Neuronal stem cell (in vitro differentiated cells): ENCODE results near the gene SLC34A3.
A peak's percentile ranks its signal among the peaks of the same experiment; 100 is the strongest.

Experiments
- DNase-seq: peaks from one replicate; pipeline ENCODE4 v3.0.0-alpha.2; 2013; ENCODE audit warnings: low spot score
- H2AFZ ChIP-seq: one replicate; pipeline ENCODE4 v1.6.1; 2013; ENCODE audit warnings: mild to moderate bottlenecking, low read length, inconsistent platforms
- H2AK5ac ChIP-seq: 2 replicates; pipeline ENCODE4 v1.6.1; 2013; ENCODE audit warnings: low read depth, mild to moderate bottlenecking, inconsistent platforms, low read length, moderate library complexity, mixed read lengths
- H2BK120ac ChIP-seq: 2 replicates; pipeline ENCODE4 v1.6.1; 2013; ENCODE audit warnings: low read depth, mild to moderate bottlenecking, inconsistent platforms, low read length, moderate library complexity, mixed read lengths
- H2BK12ac ChIP-seq: one replicate; pipeline ENCODE4 v1.6.1; 2013; ENCODE audit warnings: low read length, inconsistent platforms
- H2BK15ac ChIP-seq: 2 replicates; pipeline ENCODE4 v1.6.1; 2013; ENCODE audit warnings: mild to moderate bottlenecking, low read length, inconsistent platforms, mixed read lengths
- H2BK5ac ChIP-seq: one replicate; pipeline ENCODE4 v1.6.1; 2013; ENCODE audit warnings: inconsistent platforms, mild to moderate bottlenecking, low read length, moderate library complexity
- H3K14ac ChIP-seq: one replicate; pipeline ENCODE4 v1.6.1; 2013; ENCODE audit warnings: low read length, inconsistent platforms
- H3K18ac ChIP-seq: 2 replicates; pipeline ENCODE4 v1.6.1; 2013; ENCODE audit warnings: low read length, inconsistent platforms
- H3K23ac ChIP-seq: 2 replicates; pipeline ENCODE4 v1.6.1; 2013; ENCODE audit warnings: low read depth, mild to moderate bottlenecking, mixed read lengths, low read length, inconsistent platforms; ENCODE audit not compliant: poor library complexity
- H3K27ac ChIP-seq: replicated peaks from 3 replicates; pipeline ENCODE4 v1.5.1; 2013; ENCODE audit warnings: low read length, inconsistent platforms
- H3K27me3 ChIP-seq, 3 experiments: 2 replicates each; pipeline ENCODE4 v1.6.1; 2013; ENCODE audit warnings: low read length in 3 of 3, mild to moderate bottlenecking in 2 of 3, inconsistent platforms in 1 of 3, low read depth in 1 of 3, mixed read lengths in 1 of 3, moderate library complexity in 1 of 3; ENCODE audit not compliant: control insufficient read depth in 3 of 3, insufficient read depth in 3 of 3
- H3K36me3 ChIP-seq, 2 donors: replicated peaks in 1 of 2; 2 replicates each; pipeline ENCODE4 v1.6.1; 2013; ENCODE audit warnings: low read length in 2 of 2; ENCODE audit not compliant: control insufficient read depth in 2 of 2, insufficient read depth in 2 of 2
- H3K4ac ChIP-seq: 2 replicates; pipeline ENCODE4 v1.6.1; 2013; ENCODE audit warnings: inconsistent platforms, mild to moderate bottlenecking, low read length, moderate library complexity
- H3K4me1 ChIP-seq, 2 donors: 1 replicate in 1 of 2; 2 replicates in 1 of 2; pipeline ENCODE4 v1.6.1; 2013; ENCODE audit warnings: low read length in 2 of 2, low read depth in 1 of 2; ENCODE audit not compliant: control insufficient read depth in 2 of 2, insufficient read depth in 1 of 2
- H3K4me2 ChIP-seq: one replicate; pipeline ENCODE4 v1.6.1; 2013; ENCODE audit warnings: mild to moderate bottlenecking, low read length, inconsistent platforms; ENCODE audit not compliant: insufficient read depth, poor library complexity, severe bottlenecking
- H3K4me3 ChIP-seq, 2 donors: 2 replicates each; pipeline ENCODE4 v1.5.1; 2013; ENCODE audit warnings: low read length in 2 of 2, mild to moderate bottlenecking in 2 of 2, inconsistent platforms in 1 of 2, moderate library complexity in 1 of 2
- H3K79me1 ChIP-seq: one replicate; pipeline ENCODE4 v1.6.1; 2013; ENCODE audit warnings: low read depth, mild to moderate bottlenecking, inconsistent platforms, low read length, moderate library complexity
- H3K9ac ChIP-seq: one replicate; pipeline ENCODE4 v1.6.1; 2013; ENCODE audit warnings: mild to moderate bottlenecking, low read depth, low read length, inconsistent platforms; ENCODE audit not compliant: poor library complexity
- H3K9me3 ChIP-seq, 2 donors: replicated peaks in 1 of 2; 2 replicates each; pipeline versions ENCODE3 to v1.6.1; 2013; ENCODE audit warnings: low read length in 2 of 2, mild to moderate bottlenecking in 2 of 2, inconsistent platforms in 1 of 2, low read depth in 1 of 2, mixed read lengths in 1 of 2, moderate library complexity in 1 of 2; ENCODE audit not compliant: control insufficient read depth in 2 of 2, insufficient read depth in 1 of 2
- H4K8ac ChIP-seq: one replicate; pipeline ENCODE4 v1.6.1; 2013; ENCODE audit warnings: low read depth, mild to moderate bottlenecking, inconsistent platforms, low read length, moderate library complexity
- H4K91ac ChIP-seq: one replicate; pipeline ENCODE4 v1.6.1; 2013; ENCODE audit warnings: low read length, low read depth, mild to moderate bottlenecking, inconsistent platforms; ENCODE audit not compliant: poor library complexity
- WGBS, 2 donors: extraction: QIAGEN DNeasy Blood & Tissue Kit; methylation state at CpG; one replicate each; pipeline ENCODE4 v1.1.7; 2013; ENCODE audit warnings: missing lambda C conversion rate in 2 of 2, mixed read lengths in 1 of 2; ENCODE audit not compliant: insufficient read length in 2 of 2, insufficient replicate concordance in 1 of 2; ENCODE audit errors: extremely low coverage in 2 of 2; 5-methylcytosine and 5-hydroxymethylcytosine counted together

The SLC34A3 gene

DNA sequence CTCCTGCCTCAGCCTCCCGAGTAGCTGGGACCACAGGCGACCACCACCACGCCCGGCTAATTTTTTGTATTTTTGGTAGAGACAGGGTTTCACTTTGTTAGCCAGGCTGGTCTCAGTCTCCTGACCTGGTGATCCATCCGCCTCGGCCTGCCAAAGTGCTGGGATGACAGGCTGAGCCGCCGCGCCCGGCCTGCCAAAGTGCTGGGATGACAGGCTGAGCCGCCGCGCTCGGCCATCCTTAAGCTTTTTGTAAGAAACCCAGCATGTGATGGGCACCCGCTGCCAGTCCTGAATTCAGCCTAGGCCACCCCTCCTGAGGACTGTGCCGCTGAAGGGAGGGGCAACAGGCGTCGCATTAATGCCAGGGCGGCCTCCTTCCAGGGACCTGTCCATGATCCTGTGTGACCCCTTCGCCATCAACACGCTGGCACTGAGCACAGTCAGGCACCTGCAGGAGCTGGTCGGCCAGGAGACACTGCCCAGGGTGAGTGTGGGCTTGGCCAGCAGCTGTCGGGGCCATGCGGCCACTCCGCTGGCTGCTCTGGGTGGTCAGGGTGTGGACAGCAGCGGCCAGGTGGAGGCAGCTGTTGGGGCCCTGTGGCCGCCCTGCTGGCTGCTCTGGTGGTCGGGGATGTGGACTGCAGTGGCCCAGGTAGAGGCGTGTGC, 34.9 kb downstream of the SLC34A3 start:
- Histone ChIP-seq H3K9me3 (no peaks in the 10 kb centered on the region), H3K27ac (no peak overlapping the region), H3K79me1 (peaks cover 5% of the 10 kb centered on the region), H3K4me3 (no peak overlapping the region), H2AFZ (no peak overlapping the region), H3K4ac (no peak overlapping the region), H3K14ac (no peak overlapping the region), H4K91ac (no peak overlapping the region), H3K27me3 (no peaks in the 10 kb centered on the region), H2BK15ac (no peak overlapping the region), H4K8ac (peak overlapping the region; percentile 43), H3K18ac (no peak overlapping the region), H2BK120ac (no peak overlapping the region), H2BK5ac (peak overlapping the region; percentile 66), H3K36me3 (peaks cover 35 to 78% of the 10 kb centered on the region in 2 donors), H3K4me1 (no peaks in the 10 kb centered on the region), H3K9ac (no peak overlapping the region), H3K4me2 (no peak overlapping the region), H2AK5ac (no peak overlapping the region), H3K23ac (peak overlapping the region; percentile 93), H2BK12ac (no peak overlapping the region)
- no peak for DNase-seq
- WGBS, 2 donors = no CpG with 5 or more reads among the region's 29 CpGs

DNA sequence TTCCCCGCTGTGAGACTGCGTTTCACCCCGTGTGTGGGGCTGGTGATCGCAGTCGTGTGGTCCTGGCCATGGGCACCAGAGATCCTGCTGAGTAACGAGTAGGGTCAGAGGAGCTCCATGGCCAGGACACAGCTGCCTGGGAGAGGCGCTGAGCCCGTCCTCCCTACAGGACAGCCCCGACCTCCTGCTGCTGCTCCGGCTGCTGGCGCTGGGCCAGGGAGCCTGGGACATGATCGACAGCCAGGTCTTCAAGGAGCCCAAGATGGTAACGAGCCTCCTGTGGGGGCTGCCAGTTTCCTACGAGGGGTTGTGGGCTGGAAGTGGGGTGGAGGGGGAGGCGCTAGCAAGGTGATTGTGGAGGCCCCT, 35.4 kb downstream of the SLC34A3 start:
- no CpG with 5 or more reads among the region's 15 CpGs for WGBS, 2 donors
- no peak for DNase-seq
- H2AK5ac ChIP-seq = no peak overlapping the region
- no peak overlapping the region for H3K4me3 ChIP-seq
- no peaks in the 10 kb centered on the region for H3K9me3 ChIP-seq
- H2BK15ac ChIP-seq = no peak overlapping the region
- H3K14ac ChIP-seq = no peak overlapping the region
- peak overlapping the region; percentile 66 for H2BK5ac ChIP-seq
- no peak overlapping the region for H3K18ac ChIP-seq
- H2BK12ac ChIP-seq = no peak overlapping the region
- peaks cover 35 to 84% of the 10 kb centered on the region in 2 donors for H3K36me3 ChIP-seq
- no peak overlapping the region for H3K4me2 ChIP-seq
- H3K27ac ChIP-seq = no peak overlapping the region
- no peak overlapping the region for H3K23ac ChIP-seq
- H3K9ac ChIP-seq = no peak overlapping the region
- no peak overlapping the region for H2BK120ac ChIP-seq
- H3K79me1 ChIP-seq = peaks cover 5% of the 10 kb centered on the region
- H3K27me3 ChIP-seq = no peaks in the 10 kb centered on the region
- no peak overlapping the region for H3K4ac ChIP-seq
- no peak overlapping the region for H2AFZ ChIP-seq
- peak overlapping the region; percentile 82 for H4K8ac ChIP-seq
- H4K91ac ChIP-seq = no peak overlapping the region
- H3K4me1 ChIP-seq = no peaks in the 10 kb centered on the region

DNA sequence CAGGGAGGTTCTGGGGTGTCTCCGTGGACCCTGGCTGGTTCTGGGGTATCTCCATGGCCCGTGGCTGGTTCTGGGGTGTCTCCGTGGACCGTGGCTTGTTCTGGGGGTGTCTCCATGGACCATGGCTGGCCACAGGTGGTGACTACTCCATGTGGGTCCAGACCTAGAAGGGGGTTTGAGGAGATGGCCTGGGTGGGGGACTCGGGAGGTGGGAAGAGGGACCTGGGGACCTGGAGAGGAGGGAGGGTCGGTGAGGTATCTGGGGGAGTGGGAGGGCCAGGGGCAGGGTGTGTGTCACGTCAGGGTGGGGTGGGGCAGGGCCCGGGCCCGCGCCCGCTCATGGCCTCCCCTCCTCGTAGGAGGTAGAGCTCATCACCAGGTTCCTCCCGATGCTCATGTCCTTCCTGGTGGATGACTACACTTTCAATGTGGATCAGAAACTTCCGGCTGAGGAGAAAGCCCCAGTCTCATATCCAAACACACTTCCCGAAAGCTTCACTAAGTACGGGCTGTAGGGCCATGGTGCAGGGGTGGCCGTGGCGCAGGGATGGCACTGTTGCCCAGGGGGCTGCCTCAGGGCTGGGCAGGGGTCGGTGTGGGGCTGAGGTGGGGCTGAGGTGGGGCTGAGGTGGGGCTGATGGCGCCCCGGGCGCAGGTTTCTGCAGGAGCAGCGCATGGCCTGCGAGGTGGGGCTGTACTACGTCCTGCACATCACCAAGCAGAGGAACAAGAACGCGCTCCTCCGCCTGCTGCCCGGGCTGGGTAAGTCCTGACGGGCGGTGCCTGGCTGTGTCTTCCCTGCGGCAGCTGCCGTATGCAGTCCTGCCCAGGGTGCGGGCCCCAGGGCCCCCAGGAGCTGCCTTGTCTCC, 36.1 kb downstream of the SLC34A3 start:
- Histone ChIP-seq H3K4me3 (no peak overlapping the region), H3K9me3 (no peaks in the 10 kb centered on the region), H2BK12ac (no peak overlapping the region), H4K8ac (no peak overlapping the region), H2BK5ac (peak overlapping the region; percentile 66), H3K4me2 (no peak overlapping the region), H2AK5ac (no peak overlapping the region), H2BK15ac (no peak overlapping the region), H3K27ac (no peak overlapping the region), H3K36me3 (peaks cover 37 to 84% of the 10 kb centered on the region in 2 donors), H3K27me3 (no peaks in the 10 kb centered on the region), H3K18ac (no peak overlapping the region), H2BK120ac (no peak overlapping the region), H3K9ac (no peak overlapping the region), H4K91ac (no peak overlapping the region), H3K79me1 (peaks cover 5% of the 10 kb centered on the region), H3K4me1 (no peaks in the 10 kb centered on the region), H2AFZ (no peak overlapping the region), H3K14ac (no peak overlapping the region), H3K4ac (no peak overlapping the region), H3K23ac (no peak overlapping the region)
- no CpG with 5 or more reads among the region's 34 CpGs for WGBS, 2 donors
- DNase-seq = no peak

DNA sequence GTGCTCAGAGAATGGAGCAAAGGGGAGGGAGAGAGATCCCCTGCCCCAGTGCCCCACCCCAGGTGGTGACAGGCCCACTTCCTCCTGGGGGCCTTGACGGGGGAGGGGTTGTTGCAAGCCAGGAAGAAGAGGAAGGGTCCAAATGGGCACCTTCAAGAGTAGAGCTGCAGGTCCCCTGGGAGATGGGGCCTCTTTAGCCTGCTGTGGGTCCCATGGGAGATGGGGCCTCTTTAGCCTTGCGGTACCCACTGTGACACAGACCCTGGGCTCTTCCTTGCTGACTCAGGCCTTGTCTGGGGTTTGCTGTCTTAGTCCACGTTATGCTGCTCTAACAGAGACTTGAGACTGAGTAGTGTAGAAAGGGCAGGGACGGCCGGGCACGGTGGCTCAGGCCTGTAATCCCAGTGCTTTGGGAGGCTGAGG, 37.2 kb downstream of the SLC34A3 start:
- Histone ChIP-seq H3K27me3 (no peaks in the 10 kb centered on the region), H2BK5ac (no peak overlapping the region), H3K4me2 (no peak overlapping the region), H2BK12ac (no peak overlapping the region), H3K4me1 (no peaks in the 10 kb centered on the region), H3K4ac (no peak overlapping the region), H2BK120ac (no peak overlapping the region), H2BK15ac (no peak overlapping the region), H2AK5ac (no peak overlapping the region), H4K8ac (no peak overlapping the region), H2AFZ (no peak overlapping the region), H3K79me1 (peaks cover 8% of the 10 kb centered on the region), H4K91ac (no peak overlapping the region), H3K9me3 (no peaks in the 10 kb centered on the region), H3K23ac (no peak overlapping the region), H3K9ac (no peak overlapping the region), H3K18ac (no peak overlapping the region), H3K14ac (no peak overlapping the region), H3K27ac (no peak overlapping the region), H3K36me3 (peaks cover 43 to 88% of the 10 kb centered on the region in 2 donors), H3K4me3 (no peak overlapping the region)
- no peak for DNase-seq
- WGBS, 2 donors = no CpG with 5 or more reads among the region's 6 CpGs
